Choroid plexus epithelial cell (primary cell): Measurements from ENCODE around the gene PPIL6.

Source experiments
- DNase-seq: peaks from one replicate; pipeline ENCODE4 v3.0.0-alpha.2; 2010; ENCODE audit warnings: low read depth
- H3K4me3 ChIP-seq: 2 replicates; pipeline ENCODE4 v1.5.1; 2011; ENCODE audit warnings: low read depth, mild to moderate bottlenecking, control low read depth, low read length, moderate library complexity
- CTCF ChIP-seq: conservative IDR thresholded peaks from 2 replicates; pipeline ENCODE4 v1.5.1; 2011; ENCODE audit warnings: low read depth, mild to moderate bottlenecking, control low read depth, inconsistent platforms, low read length, moderate library complexity

PPIL6 gene

GRCh38 chr6:109397020-109397419 is 43.4 kb downstream of the PPIL6 start:
- DNase-seq: peak; percentile 62
- TF ChIP-seq CTCF: peak; percentile 65
- no peak overlapping the region for H3K4me3 ChIP-seq

- DNase-seq: no peak
- no peak overlapping the region for H3K4me3 ChIP-seq
- TF ChIP-seq CTCF: no peak
Observed at GRCh38 chr6:109396046-109396718, 44.2 kb downstream of the PPIL6 start.

- DNase-seq: peak; percentile 49
- TF ChIP-seq CTCF: no peak
- no peak overlapping the region for H3K4me3 ChIP-seq
Observed at GRCh38 chr6:109393886-109394281, 46.5 kb downstream of the PPIL6 start.

GRCh38 chr6:109393157-109393885 is 47.1 kb downstream of the PPIL6 start:
- no peak for TF ChIP-seq CTCF

GRCh38 chr6:109389650-109390274 is 50.7 kb downstream of the PPIL6 start:
- peak; percentile 40 for DNase-seq
- no peak for TF ChIP-seq CTCF
- H3K4me3 ChIP-seq: no peak overlapping the region

More at GRCh38 chr6:109393157-109393885, 47.1 kb downstream of the PPIL6 start:
- DNase-seq: peak; percentile 36
- H3K4me3 ChIP-seq: no peak overlapping the region

GRCh38 chr6:109388265-109388664 is 52.2 kb downstream of the PPIL6 start:
- no peak for DNase-seq
- H3K4me3 ChIP-seq: no peak overlapping the region
- TF ChIP-seq CTCF: no peak
